ENCODE data around the gene OR6B3.

GRCh38 chr2:240066489-240066888 lies 13.2 kb upstream of the OR6B3 start:
- no peak for TF ChIP-seq EZH2 (IDR thresholded peaks at IDR 0.05; ENCODE audit: low read length, unreplicated experiment)
- TF ChIP-seq CTCF (conservative IDR thresholded peaks at IDR 0.05; ENCODE audit: low read depth, low read length): no peak
- TF ChIP-seq EZH2phosphoT487 (IDR thresholded peaks at IDR 0.05; ENCODE audit: borderline replicate concordance, low read length): no peak
